Mesothelial cell of epicardium (in vitro differentiated cells): Measurements from ENCODE around the gene SV2B. TPM values are rescaled to one million over a fixed set of nuclear protein-coding genes. Genes with fewer than 3 reads are reported as not detected.

Experiments used
- DNase-seq, 2 experiments: peaks; one replicate each; pipeline ENCODE4 v3.0.0; 2021; ENCODE audit warnings: low spot score in 2 of 2; ENCODE audit not compliant: unreplicated experiment in 2 of 2
- H3K27ac Mint-ChIP-seq: 2 replicates; pipeline ENCODE4 v1.8.0; 2021; ENCODE audit warnings: mixed read lengths
- H3K27me3 Mint-ChIP-seq: 2 replicates; pipeline ENCODE4 v1.8.0; 2021; ENCODE audit warnings: low read depth, mixed read lengths
- H3K36me3 Mint-ChIP-seq: 2 replicates; pipeline ENCODE4 v1.8.0; 2021; ENCODE audit warnings: mixed read lengths
- H3K4me1 Mint-ChIP-seq: 2 replicates; pipeline ENCODE4 v1.8.0; 2021; ENCODE audit warnings: mixed read lengths
- H3K4me3 Mint-ChIP-seq: 2 replicates; pipeline ENCODE4 v1.8.0; 2021; ENCODE audit warnings: mild to moderate bottlenecking, moderate library complexity, mixed read lengths
- H3K9me3 Mint-ChIP-seq: 2 replicates; pipeline ENCODE4 v1.8.0; 2021; ENCODE audit warnings: mixed read lengths
- CTCF ChIP-seq: fragments of 200-600 bp; sonication (generic); IDR thresholded peaks from one replicate; pipeline ENCODE4 v1.5.0; 2021; ENCODE audit warnings: antibody characterized with exemption; ENCODE audit not compliant: unreplicated experiment
- total RNA-seq: library from RNA; stranded (reverse); gene quantifications from 3 replicates; pipeline ENCODE4 v1.2.1, GENCODE V29; 2021

Gene SV2B
- total RNA-seq, 1 donor from 2014 or later: 0.29 TPM

GRCh38 chr15:91165850-91166249 is 65.8 kb downstream of the SV2B start:
- no peak overlapping the region for H3K27ac Mint-ChIP-seq
- H3K27me3 Mint-ChIP-seq: peaks cover 2% of the 10 kb centered on the region
- no peak for DNase-seq
- TF ChIP-seq CTCF: no peak
- no peaks in the 10 kb centered on the region for H3K36me3 Mint-ChIP-seq
- no peaks in the 10 kb centered on the region for H3K4me1 Mint-ChIP-seq
- no peak overlapping the region for H3K4me3 Mint-ChIP-seq
- peaks cover 28% of the 10 kb centered on the region for H3K9me3 Mint-ChIP-seq

- Mint-ChIP-seq H3K27me3 (peaks cover 12% of the 10 kb centered on the region), H3K36me3 (no peaks in the 10 kb centered on the region), H3K4me1 (no peaks in the 10 kb centered on the region), H3K27ac (no peak overlapping the region), H3K4me3 (no peak overlapping the region), H3K9me3 (peaks cover 28% of the 10 kb centered on the region)
- TF ChIP-seq CTCF: no peak
- DNase-seq: no peak
Measured at GRCh38 chr15:91168457-91168856, 68.4 kb downstream of the SV2B start.

- Mint-ChIP-seq H3K27ac (no peak overlapping the region), H3K4me3 (no peak overlapping the region), H3K27me3 (peaks cover 19% of the 10 kb centered on the region), H3K4me1 (no peaks in the 10 kb centered on the region), H3K36me3 (no peaks in the 10 kb centered on the region), H3K9me3 (peaks cover 11% of the 10 kb centered on the region)
- no peak for DNase-seq
- TF ChIP-seq CTCF: no peak
Measured at GRCh38 chr15:91171334-91171733, 71.3 kb downstream of the SV2B start.

- H3K4me3 Mint-ChIP-seq: no peak overlapping the region
- no peak for DNase-seq
- no peaks in the 10 kb centered on the region for H3K4me1 Mint-ChIP-seq
- peaks cover 37% of the 10 kb centered on the region for H3K27me3 Mint-ChIP-seq
- H3K9me3 Mint-ChIP-seq: no peaks in the 10 kb centered on the region
- no peaks in the 10 kb centered on the region for H3K36me3 Mint-ChIP-seq
- no peak overlapping the region for H3K27ac Mint-ChIP-seq
- no peak for TF ChIP-seq CTCF
Measured at GRCh38 chr15:91182101-91182500, 82.0 kb downstream of the SV2B start.

- DNase-seq: no peak
- H3K9me3 Mint-ChIP-seq: no peaks in the 10 kb centered on the region
- no peaks in the 10 kb centered on the region for H3K4me1 Mint-ChIP-seq
- no peaks in the 10 kb centered on the region for H3K36me3 Mint-ChIP-seq
- no peak overlapping the region for H3K4me3 Mint-ChIP-seq
- H3K27ac Mint-ChIP-seq: no peak overlapping the region
- TF ChIP-seq CTCF: no peak
- peaks cover 35% of the 10 kb centered on the region for H3K27me3 Mint-ChIP-seq
Measured at GRCh38 chr15:91183596-91183995, 83.5 kb downstream of the SV2B start.

- TF ChIP-seq CTCF: no peak
- Mint-ChIP-seq H3K36me3 (no peaks in the 10 kb centered on the region), H3K4me1 (no peaks in the 10 kb centered on the region), H3K4me3 (no peak overlapping the region), H3K27me3 (peaks cover 31% of the 10 kb centered on the region), H3K27ac (no peak overlapping the region), H3K9me3 (no peaks in the 10 kb centered on the region)
- no peak for DNase-seq
Measured at GRCh38 chr15:91184441-91184840, 84.4 kb downstream of the SV2B start.
